Anterior cingulate cortex (tissue), 58 donors: ENCODE results near the gene ANKS1A.
A peak's percentile ranks its signal among the peaks of the same experiment; 100 is the strongest.
"Not testable (repeated sequence)": the region's sequence is repeated elsewhere in the genome, so short reads cannot be mapped to it uniquely, and the experiment has no call there.

ENCODE experiments used
- DNase-seq, 58 donors: peaks; one replicate each; lab custom pipeline; 2025; lab: John Stamatoyannopoulos, UW

The ANKS1A gene

GRCh38 chr6:34888874-34889555, at the start of gene ANKS1A:
ANKS1A (plus strand) TSS chr6:34889255; CDS start chr6:34889403, 148 bp downstream.
- peak; percentile 12 to 89 (median 78) for DNase-seq

- DNase-seq = no peak
Measured at GRCh38 chr6:34839666-34840352, 49.2 kb upstream of the ANKS1A start.

DNA sequence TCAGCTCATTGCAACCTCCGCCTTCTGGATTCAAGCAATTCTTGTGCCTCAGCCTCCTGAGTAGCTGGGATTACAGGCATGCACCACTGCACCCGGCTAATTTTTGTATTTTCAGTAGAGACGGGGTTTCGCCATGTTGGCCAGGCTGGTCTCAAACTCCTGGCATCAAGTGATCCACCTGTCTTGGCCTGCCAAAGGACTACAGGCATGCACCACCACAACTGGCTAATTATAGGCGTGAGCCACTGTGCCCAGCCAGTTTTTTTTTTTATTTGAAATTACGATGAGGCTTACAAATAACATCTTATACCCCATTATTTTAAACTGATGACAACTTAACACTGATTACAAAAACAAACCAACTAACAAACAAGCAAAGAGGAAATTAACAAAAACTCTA, 40.0 kb upstream of the ANKS1A start:
- DNase-seq = not testable (repeated sequence)

DNA sequence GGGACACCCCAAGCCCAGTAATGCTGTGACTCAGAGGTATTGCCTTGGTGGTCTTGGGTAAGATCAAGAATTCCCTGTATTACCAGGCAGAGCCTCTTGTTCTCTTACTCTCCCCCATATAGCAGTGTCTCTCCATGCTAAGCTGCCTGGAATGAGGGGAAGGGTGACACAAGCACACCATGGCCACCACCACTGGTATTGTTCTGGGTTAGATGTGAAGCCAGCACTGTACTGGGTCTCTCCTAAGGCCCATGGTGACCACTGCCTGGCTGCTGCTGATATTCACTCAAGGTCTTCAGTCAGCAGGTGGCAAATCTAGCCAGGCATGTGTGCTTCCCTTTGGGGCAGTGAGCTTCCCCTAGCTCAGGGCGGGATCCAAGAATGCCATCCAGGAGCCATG, 37.7 kb upstream of the ANKS1A start:
- no peak for DNase-seq

DNA sequence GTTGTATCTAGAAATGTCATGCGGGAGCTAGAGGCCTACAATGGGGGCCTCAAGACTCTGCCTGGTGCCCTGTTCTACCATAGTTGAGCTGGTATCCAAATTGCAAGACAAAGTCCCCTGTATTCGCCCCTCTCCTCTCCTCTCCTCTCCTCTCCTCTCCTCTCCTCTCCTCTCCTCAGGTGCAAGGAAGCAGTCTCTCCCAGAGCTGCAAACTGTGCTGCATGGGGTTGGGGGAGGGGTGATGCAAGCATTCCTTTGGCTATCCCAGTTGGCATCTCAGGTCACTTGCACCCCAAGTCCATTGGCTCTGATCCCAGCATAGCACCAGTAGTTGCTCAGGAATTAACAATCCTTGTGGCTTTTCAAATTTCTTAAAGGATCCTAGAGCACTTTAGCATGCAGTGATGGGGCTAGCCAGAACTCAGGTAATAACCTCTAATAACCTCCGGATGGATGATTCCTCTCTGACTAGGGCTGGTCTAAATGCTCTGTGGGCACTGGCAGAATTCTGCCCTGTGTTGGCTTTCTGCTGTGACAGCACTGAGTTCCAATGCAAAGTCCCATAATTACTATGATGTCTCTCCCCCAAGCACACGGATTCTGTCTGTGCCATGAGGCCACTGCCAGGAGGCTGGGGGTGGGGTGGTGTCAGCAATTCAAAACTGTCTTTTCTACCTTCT, 36.5 kb upstream of the ANKS1A start:
- no peak for DNase-seq

GRCh38 chr6:34855463-34855862, 33.6 kb upstream of the ANKS1A start:
- DNase-seq = no peak

GRCh38 chr6:34858681-34859080, 30.4 kb upstream of the ANKS1A start:
- DNase-seq = no peak

DNA sequence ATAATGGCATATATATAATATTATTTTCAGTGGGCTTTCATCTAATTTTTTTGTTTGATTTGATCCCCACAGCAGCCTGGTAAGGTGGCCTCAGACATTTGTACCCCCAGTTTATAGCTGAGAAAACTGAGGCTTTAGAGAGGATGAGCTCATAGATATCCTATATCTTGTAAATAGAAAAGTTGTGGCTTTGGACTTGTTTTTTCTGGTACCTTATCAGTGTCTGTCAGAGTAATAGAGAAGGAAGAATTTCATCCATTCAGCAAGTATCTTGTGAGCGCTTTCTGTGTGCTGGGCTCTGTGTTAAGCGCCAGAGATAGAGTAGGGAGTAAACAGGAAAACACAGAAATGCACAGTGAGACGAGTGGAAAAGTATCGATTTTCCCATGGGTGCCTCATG, 29.1 kb upstream of the ANKS1A start:
- DNase-seq = no peak

GRCh38 chr6:34860776-34861175, 28.3 kb upstream of the ANKS1A start:
- DNase-seq = no peak

DNA sequence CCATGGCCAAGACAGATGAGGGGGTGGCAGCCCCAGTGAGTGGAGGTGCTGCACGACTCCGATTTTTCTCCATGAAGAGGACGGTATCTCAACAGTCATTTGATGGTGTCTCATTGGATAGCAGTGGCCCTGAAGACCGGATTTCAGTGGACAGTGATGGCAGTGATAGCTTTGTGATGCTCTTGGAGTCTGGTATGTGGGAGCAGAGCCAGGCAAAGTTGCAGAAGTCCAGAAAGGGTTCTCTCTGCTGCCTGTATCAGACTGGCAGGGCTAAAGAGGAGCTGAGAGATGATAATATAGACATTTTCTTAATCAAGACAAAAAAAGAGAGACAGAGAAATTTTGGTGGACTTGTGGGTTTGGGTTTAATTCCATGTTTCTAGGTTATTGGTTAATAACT, 25.0 kb upstream of the ANKS1A start:
- DNase-seq = no peak

- no peak for DNase-seq
Measured at GRCh38 chr6:34865107-34865506, 23.9 kb upstream of the ANKS1A start.

DNA sequence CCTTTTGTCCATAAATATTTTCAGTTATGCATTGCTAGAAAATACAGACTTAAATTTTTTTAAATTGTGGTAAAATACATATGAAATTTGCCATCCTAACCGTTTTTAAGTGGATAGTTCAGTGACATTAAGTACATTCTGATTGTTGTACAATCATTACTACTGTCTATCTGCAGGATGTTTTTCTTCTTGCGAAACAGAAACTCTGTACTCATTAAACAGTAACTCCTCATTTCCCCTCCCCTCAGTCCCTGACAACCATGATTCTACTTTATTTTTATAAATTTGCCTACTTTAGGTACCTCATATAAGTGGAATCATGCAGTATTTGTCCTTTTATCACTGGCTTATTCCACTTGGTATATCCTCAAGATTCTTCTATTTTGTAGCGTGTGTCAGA, 22.5 kb upstream of the ANKS1A start:
- no peak for DNase-seq

DNA sequence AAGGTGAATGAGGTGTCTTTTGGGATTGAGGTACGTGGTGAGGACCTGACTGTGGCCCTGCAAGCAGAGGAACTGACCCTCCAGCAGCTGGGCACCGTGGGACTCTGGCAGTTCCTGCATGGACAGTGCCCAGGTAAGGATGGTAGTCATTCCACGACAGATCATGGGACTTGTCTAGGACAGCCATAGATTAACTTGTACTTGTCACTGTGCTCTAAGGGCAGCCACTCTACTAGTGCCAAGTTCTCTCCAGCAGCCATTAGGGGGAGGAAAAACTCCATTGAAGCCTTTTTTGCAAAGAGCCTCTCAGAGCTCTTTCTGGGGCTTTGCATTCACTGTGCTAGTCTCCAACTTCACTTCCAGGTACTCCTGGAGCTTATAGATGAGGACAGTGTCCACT, 21.6 kb upstream of the ANKS1A start:
- DNase-seq = no peak

GRCh38 chr6:34871853-34872252, 17.2 kb upstream of the ANKS1A start:
- DNase-seq = no peak

GRCh38 chr6:34872332-34872731, 16.7 kb upstream of the ANKS1A start:
- DNase-seq = no peak

GRCh38 chr6:34875292-34876213, 13.5 kb upstream of the ANKS1A start:
- DNase-seq = no peak

- DNase-seq = no peak
Measured at GRCh38 chr6:34876472-34876871, 12.6 kb upstream of the ANKS1A start.

GRCh38 chr6:34877259-34877658, 11.8 kb upstream of the ANKS1A start:
- no peak for DNase-seq

GRCh38 chr6:34877869-34878485, 11.1 kb upstream of the ANKS1A start:
- DNase-seq = no peak

DNA sequence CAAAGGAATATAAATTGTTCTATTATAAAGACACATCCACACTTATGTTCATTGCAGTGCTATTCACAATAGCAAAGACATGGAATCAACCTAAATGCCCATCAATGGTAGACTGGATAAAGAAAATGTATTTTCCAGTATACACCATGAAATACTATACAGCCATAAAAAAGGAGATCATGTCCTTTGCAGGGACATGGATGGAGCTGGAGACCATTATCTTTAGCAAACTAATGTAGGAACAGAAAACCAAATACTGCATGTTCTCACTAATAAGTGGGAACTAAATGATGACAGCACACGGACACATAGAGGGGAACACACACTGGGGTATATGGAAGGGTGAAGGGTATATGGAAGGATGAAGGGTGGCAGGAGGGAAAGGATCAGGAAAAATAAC, 5.0 kb upstream of the ANKS1A start:
- DNase-seq = not testable (repeated sequence)
